LNCAP (cell line): ENCODE data around the gene RBKS.

Experiments used
- TF ChIP-seq, protein P1 (sequence below): fragments of 450-650 bp; IDR thresholded peaks from 2 replicates; pipeline ENCODE4 v1.5.1; 2017; ENCODE audit warnings: mild to moderate bottlenecking

RBKS gene

GRCh38 chr2:27914041-27914804 lies 24.0 kb upstream of the RBKS start:
- TF ChIP-seq, protein P1, sequence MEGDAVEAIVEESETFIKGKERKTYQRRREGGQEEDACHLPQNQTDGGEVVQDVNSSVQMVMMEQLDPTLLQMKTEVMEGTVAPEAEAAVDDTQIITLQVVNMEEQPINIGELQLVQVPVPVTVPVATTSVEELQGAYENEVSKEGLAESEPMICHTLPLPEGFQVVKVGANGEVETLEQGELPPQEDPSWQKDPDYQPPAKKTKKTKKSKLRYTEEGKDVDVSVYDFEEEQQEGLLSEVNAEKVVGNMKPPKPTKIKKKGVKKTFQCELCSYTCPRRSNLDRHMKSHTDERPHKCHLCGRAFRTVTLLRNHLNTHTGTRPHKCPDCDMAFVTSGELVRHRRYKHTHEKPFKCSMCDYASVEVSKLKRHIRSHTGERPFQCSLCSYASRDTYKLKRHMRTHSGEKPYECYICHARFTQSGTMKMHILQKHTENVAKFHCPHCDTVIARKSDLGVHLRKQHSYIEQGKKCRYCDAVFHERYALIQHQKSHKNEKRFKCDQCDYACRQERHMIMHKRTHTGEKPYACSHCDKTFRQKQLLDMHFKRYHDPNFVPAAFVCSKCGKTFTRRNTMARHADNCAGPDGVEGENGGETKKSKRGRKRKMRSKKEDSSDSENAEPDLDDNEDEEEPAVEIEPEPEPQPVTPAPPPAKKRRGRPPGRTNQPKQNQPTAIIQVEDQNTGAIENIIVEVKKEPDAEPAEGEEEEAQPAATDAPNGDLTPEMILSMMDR = no peak

DNA sequence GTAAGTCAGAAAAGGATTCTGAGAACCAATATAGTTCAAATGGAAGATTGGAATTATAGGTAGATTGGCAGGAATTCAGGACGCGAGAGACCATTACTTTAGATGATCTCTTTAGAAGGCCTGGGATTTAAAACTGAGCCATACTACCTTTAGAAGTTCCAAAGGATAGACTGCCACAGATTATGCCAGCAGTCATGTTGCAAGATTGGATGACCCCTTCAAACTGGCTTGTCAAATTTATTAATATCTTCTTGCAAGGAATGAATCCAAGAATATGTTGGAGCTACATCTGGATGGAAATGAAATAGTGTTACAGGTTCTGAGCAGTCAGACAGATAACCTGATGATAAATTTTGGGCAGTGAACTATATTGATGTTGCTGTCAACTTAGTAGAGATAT lies 22.3 kb upstream of the RBKS start:
- TF ChIP-seq, protein P1 = no peak

GRCh38 chr2:27911458-27912210 lies 21.4 kb upstream of the RBKS start:
- TF ChIP-seq, protein P1 = no peak

DNA sequence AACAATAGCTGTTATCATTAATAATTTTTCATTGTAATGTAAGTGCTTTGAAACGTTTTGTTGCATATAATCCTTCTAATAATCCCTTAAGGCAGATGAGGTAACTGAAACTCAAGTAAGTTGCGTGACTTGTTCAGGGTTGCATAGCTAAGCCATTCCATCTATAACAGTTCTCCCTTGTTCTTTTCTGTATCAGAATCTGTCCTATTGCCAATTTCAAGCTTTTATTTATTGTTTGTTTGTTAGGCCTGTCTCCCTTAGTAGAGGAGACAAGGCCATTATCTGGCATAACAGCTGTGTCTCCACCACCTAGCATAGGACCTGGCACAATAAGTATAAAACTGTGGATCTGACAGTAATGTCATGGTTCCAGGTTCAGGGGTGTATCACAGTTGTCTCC lies 19.7 kb upstream of the RBKS start:
- TF ChIP-seq, protein P1 = no peak

GRCh38 chr2:27907547-27907946 lies 17.4 kb upstream of the RBKS start:
- TF ChIP-seq, protein P1 = no peak

DNA sequence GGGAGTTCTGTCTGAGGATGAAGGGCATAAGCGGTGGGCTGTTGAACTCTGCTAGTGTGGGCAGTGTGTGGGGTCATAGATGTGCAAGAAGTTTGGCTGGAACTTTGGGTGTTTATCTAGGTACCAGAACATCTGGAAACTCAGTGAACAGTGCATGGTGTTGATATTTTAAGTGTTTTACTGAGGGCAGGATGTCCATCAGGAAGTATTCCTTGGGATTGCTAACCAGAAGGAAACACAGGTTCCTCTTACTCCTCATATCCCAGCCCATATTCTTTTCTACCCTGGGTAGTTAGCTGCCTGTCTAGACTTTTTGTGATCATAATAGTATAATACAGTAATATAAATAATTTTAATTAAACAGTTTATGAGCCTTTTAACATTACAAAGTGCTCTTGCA lies 15.9 kb upstream of the RBKS start:
- TF ChIP-seq, protein P1 = no peak

DNA sequence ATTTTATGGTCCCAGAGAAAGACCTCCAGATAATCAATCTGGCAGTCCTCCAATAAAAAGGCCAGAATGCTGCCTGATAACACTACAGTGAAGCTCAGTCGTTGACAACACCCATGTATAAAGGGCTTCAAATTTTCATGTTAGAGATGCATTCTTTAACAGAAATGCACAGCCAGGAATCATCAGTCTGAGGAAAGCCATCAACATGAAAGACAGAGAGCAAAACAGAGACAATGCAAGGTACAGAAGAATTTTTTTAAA lies 14.1 kb upstream of the RBKS start:
- TF ChIP-seq, protein P1 = no peak
